Amygdala (tissue), 56 donors: ENCODE measurements around the gene FLT4.
A peak's percentile ranks its signal among the peaks of the same experiment; 100 is the strongest.

Experiments used
- DNase-seq, 56 donors: peaks; one replicate each; lab custom pipeline; 2025; lab: John Stamatoyannopoulos, UW

Gene FLT4

DNA sequence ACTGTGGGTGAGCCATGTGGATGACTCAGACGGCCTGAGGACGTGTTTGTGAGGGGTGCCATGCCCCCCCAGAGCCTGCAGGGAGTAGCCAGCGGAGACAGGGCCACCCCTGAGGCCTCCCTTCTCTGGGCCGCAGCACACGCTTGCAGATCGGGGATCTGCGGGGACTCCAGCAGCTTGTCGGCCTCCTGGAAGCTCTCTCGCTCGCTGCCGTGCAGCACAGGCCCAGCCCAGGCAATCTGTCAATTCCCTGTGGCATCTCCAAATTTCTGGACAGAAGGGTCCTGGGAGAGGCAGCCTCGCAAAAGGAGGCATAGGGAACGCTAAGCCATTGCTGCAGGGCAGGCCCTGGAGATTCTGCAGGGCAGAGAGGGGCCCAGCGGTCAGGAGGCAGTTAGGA lies 21.2 kb downstream of the FLT4 start:
- no peak for DNase-seq

GRCh38 chr5:180627386-180628120 lies 21.8 kb downstream of the FLT4 start:
- no peak for DNase-seq

DNA sequence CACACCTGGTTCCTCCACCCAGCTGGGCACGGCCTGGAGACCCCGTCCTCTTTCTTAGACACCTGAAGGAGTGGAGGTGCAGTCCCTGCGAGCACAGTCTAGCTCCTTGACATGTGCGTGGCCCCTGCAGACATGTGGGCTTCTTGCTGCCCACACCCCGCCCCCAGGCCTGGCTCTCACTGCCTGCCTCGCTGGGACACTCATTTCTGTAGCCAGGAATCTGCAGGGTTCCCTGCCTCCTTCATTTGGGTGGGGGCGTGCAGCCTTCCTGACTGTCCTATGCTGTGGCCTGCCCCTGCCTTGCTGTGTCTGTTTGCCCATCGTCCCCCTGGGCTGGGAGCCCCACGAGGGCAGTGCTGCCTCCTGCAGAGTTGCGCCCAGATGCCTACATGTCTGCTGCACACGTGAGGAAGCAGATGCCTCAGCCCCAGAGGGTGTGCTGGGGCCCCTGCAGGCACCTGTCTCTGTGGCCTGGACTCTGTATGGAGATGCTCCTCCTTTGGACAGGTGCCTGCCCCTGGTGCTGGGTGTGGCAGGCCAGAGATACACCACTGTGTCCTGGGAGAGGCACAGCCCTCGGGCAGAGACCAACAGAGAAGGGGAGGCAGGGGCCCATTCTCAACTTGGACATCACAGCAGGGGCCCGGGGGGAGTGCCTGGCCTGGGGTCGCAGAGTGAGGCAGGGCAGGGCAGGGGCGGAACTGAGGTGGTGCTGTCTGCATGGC lies 22.6 kb downstream of the FLT4 start:
- DNase-seq = no peak

GRCh38 chr5:180625791-180626660 lies 23.4 kb downstream of the FLT4 start:
- no peak for DNase-seq

- no peak for DNase-seq
Measured at GRCh38 chr5:180625125-180625790, 24.1 kb downstream of the FLT4 start.

DNA sequence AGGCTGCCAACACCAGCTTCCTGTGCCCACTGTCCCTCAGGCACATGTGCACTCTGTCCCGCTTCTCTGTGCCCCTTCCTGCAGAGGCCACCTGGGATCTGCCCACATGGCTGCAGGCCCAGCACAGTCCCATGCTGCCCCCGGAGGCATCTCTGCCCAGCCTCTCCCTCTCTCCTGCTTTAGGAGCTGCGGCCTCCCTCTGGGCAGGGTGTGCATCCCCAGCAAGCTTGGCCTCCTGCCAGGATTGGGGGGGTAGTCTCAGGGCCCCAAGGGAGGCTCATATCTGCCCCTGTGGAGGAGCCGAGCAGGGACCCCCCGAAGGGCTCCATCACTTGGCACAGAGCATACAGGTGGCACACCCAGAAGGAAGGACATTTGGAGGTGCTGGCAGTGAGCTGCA lies 24.8 kb downstream of the FLT4 start:
- no peak for DNase-seq

GRCh38 chr5:180623844-180624243 lies 25.6 kb downstream of the FLT4 start:
- no peak for DNase-seq

GRCh38 chr5:180623411-180623834 lies 26.0 kb downstream of the FLT4 start:
- DNase-seq = no peak

DNA sequence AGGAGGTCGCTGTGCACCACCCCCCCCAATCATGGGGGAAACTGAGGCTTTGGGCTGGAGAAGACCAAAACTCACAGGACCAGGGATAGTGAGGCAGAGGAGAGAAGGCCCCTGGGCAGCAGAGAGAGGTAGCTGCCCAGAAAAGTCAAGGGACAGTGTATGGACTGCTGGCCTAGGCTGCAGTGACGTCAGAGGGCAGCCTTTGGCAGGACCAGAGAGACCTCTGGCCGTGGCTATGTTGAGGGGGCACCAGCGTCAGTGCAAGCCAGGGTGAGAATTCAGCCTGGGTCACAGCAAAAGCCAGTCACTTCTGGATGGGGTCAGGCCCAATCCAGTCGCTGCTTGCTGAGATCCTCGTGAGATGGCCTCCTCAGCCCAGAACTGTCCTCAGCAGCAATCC lies 26.5 kb downstream of the FLT4 start:
- no peak for DNase-seq

GRCh38 chr5:180621311-180621710 lies 28.1 kb downstream of the FLT4 start:
- DNase-seq = no peak

DNA sequence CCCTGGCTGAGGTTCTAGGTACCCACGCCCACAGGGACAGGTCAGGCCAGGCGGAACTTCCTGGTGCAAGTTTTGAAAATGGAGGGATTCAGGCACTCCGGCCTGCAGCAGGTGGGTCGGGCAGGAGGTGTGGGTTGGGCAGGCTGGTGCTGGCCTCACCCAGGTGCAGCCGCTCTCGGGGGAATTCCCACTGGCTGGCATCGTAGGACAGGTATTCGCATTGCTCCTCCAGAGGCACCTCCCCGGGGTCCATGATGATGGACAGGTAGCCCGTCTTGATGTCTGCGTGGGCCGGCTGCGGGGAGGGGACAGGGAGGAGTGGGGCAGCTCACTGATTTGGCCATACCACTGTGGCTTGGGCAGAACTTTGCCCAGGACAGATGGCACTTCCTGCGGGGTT lies 29.4 kb downstream of the FLT4 start:
- no peak for DNase-seq

DNA sequence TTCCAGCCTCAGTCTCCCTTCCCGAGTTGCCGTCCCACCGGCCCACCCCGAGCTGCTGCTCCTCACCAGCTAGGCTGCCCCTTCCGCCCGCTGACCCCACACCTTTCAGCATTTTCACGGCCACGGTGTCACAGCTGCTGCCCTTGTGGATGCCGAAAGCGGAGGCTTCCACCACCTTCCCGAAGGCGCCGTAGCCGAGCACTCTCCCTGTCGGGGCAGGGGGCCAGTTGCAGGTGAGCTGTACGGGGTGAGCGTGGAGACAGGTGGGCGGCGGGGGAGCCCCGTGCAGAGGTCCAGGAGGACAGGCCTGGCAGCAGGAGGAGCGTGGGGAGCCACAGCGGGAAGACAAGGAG lies 29.9 kb downstream of the FLT4 start:
- no peak for DNase-seq

DNA sequence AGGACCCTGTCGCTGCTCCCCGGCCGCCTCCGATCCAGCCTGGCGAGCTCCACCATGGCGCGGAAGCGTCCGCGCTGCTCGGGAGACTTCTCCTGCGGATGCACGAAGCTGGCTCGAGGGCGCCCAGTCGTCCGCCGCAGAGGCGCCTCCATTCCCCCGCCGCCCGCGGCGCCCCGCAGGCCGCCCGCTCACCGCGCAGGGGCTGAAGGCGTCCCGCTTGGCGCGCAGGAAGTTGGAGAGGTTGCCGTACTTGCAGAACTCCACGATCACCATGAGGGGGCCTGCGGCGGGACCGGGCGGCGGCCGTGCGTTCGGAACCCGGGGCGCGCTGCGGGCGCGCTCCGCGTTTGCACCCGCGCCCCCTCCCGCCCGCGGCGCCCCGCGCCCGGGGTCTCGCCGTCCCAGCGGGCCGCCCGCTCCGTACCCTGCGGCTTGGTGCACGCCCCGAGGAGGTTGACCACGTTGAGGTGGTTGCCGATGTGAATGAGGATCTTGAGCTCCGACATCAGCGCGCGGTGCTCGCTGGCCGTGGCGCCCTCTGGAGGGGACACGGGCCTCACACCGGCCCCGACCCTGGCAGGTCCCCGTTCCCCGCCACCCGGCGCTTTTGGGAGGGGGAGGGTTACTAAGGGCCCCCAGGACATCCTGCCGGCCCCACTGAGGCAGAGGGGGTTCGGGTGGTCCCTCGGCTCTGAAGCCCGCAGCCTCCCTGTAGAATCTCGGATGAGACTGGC lies 30.4 kb downstream of the FLT4 start:
- peak in 4 of 56 donors; percentile 2 to 20 (median 13) for DNase-seq

DNA sequence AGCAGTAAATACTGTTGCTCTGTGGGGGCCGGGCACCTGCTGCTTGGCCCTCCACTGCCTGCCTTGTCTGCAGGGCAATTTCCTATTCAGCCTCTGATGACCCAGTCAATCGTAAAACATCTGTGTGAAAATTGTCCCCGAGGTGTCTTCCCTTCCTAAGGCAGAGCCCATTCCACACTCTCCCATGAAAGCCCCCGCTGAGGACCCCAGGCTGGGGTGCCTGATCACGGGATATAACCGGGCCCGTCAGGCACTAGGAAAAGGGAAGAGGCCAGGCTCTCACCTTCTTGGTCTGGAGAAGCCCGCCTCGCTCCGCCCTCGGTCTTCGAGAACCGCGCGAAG lies 30.9 kb downstream of the FLT4 start:
- no peak for DNase-seq

GRCh38 chr5:180613814-180614188 lies 35.6 kb downstream of the FLT4 start:
- DNase-seq = no peak

DNA sequence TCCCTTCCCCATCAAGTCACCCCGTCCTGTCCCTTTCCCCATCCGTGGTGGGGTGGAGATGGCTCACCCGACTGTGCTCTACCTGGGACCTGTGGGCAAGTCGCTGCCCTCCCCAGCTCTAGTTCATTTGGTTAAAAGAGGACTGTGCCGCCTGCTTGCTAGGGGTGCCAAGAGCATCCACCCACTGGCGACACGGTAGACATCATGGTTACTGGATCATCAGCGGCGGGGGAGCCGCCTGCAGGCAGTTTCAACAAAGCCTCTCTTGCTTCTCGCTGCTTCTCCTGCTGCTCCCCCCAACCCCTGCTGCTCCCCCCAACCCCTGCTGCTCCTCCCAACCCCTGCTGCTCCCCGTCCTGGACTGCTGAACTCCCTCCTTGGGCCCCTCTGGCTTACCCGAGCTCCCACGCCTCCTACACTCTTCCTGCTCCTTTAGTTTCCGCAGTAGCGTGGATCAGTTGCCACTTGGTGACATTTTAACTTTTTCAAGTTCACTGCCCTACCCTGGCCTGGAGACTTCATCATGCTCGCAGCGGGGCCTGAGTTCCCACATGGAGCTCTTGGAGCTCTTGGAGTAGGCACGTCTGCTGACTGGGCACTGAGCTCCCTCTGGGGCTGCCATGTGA lies 36.1 kb downstream of the FLT4 start:
- DNase-seq = no peak

DNA sequence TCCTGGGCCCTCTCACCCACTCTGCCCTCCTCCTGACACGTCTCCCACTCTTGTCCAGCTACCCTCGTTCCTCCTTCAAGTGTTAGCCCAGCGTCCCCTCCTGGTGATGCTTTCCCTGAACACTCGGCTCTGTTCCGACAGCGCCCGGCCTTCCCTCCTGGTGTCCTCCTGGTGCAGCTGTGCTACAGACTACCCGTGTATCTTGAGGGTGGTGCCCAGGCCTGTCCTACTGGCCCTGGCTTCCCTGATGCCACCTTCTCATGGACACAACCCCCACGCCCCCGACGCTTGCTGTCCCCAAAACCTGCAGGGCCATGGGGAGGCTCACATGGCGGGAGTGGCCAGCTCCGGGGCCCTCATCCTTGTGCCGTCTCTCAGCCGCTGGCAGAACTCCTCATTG lies 36.7 kb downstream of the FLT4 start:
- no peak for DNase-seq

GRCh38 chr5:180611140-180611850 lies 38.1 kb downstream of the FLT4 start:
- DNase-seq = no peak
